Mesenchymal stem cell (in vitro differentiated cells and primary cell): ENCODE results near the gene HTR3E.
"Not testable (repeated sequence)": the region's sequence is repeated elsewhere in the genome, so short reads cannot be mapped to it uniquely, and the experiment has no call there.

Experiments
- DNase-seq: peaks from one replicate; pipeline ENCODE4 v3.0.0-alpha.2; 2013
- H2AFZ ChIP-seq: one replicate; pipeline ENCODE4 v1.6.1; 2013; ENCODE audit warnings: low read depth, mild to moderate bottlenecking, control low read depth, inconsistent platforms, low read length, moderate library complexity
- H2AK5ac ChIP-seq: 2 replicates; pipeline ENCODE4 v1.6.1; 2013; ENCODE audit warnings: low read length, moderate library complexity, mild to moderate bottlenecking, inconsistent platforms; ENCODE audit not compliant: severe bottlenecking
- H2BK120ac ChIP-seq: one replicate; pipeline ENCODE4 v1.6.1; 2013; ENCODE audit warnings: low read depth, mild to moderate bottlenecking, inconsistent platforms, low read length, moderate library complexity
- H2BK12ac ChIP-seq, 2 experiments: one replicate each; pipeline ENCODE4 v1.6.1; 2013; ENCODE audit warnings: inconsistent platforms in 2 of 2, low read length in 2 of 2, mild to moderate bottlenecking in 2 of 2, moderate library complexity in 2 of 2, control low read depth in 1 of 2
- H2BK15ac ChIP-seq: one replicate; pipeline ENCODE4 v1.6.1; 2013; ENCODE audit warnings: mild to moderate bottlenecking, low read depth, inconsistent platforms; ENCODE audit not compliant: poor library complexity, severe bottlenecking
- H2BK5ac ChIP-seq: 2 replicates; pipeline ENCODE4 v1.6.1; 2013; ENCODE audit warnings: low read depth, mild to moderate bottlenecking, low read length, control low read depth, inconsistent platforms; ENCODE audit not compliant: poor library complexity, severe bottlenecking
- H3K14ac ChIP-seq, 2 experiments: one replicate each; pipeline ENCODE4 v1.6.1; 2013; ENCODE audit warnings: inconsistent platforms in 2 of 2, low read length in 2 of 2, control low read depth in 1 of 2, mild to moderate bottlenecking in 1 of 2, moderate library complexity in 1 of 2
- H3K18ac ChIP-seq, 2 experiments: one replicate each; pipeline ENCODE4 v1.6.1; 2013; ENCODE audit warnings: inconsistent platforms in 2 of 2, low read length in 2 of 2, control low read depth in 1 of 2, low read depth in 1 of 2, mild to moderate bottlenecking in 1 of 2
- H3K23ac ChIP-seq, 2 experiments: one replicate each; pipeline ENCODE4 v1.6.1; 2013; ENCODE audit warnings: inconsistent platforms in 2 of 2, low read length in 2 of 2, mild to moderate bottlenecking in 2 of 2, moderate library complexity in 2 of 2, control low read depth in 1 of 2
- H3K27ac ChIP-seq: 2 replicates; pipeline ENCODE4 v1.5.1; 2013; ENCODE audit warnings: mild to moderate bottlenecking, moderate library complexity, low read length, control low read depth, inconsistent platforms; ENCODE audit not compliant: poor library complexity, severe bottlenecking
- H3K27me3 ChIP-seq, 2 experiments: 2 replicates each; pipeline versions ENCODE4 v1.6.1 to v1.7.0; 2013; ENCODE audit warnings: low read length in 2 of 2, mild to moderate bottlenecking in 2 of 2, moderate library complexity in 2 of 2, control low read depth in 1 of 2, inconsistent platforms in 1 of 2; ENCODE audit not compliant: control insufficient read depth in 1 of 2, insufficient read depth in 1 of 2
- H3K36me3 ChIP-seq, 2 experiments: 2 replicates each; pipeline versions ENCODE4 v1.6.1 to v1.7.0; 2013; ENCODE audit warnings: low read length in 2 of 2, control low read depth in 1 of 2, inconsistent platforms in 1 of 2, low read depth in 1 of 2, mild to moderate bottlenecking in 1 of 2; ENCODE audit not compliant: insufficient read depth in 2 of 2, control insufficient read depth in 1 of 2
- H3K4ac ChIP-seq, 2 experiments: one replicate each; pipeline ENCODE4 v1.6.1; 2013; ENCODE audit warnings: inconsistent platforms in 2 of 2, low read length in 2 of 2, mild to moderate bottlenecking in 2 of 2, moderate library complexity in 2 of 2, control low read depth in 1 of 2, low read depth in 1 of 2
- H3K4me1 ChIP-seq: 2 replicates; pipeline ENCODE4 v1.6.1; 2013; ENCODE audit warnings: low read depth, low read length, control low read depth; ENCODE audit not compliant: control insufficient read depth, insufficient read depth
- H3K4me2 ChIP-seq: 2 replicates; pipeline ENCODE4 v1.6.1; 2013; ENCODE audit warnings: low read length, mild to moderate bottlenecking, inconsistent platforms; ENCODE audit not compliant: poor library complexity, severe bottlenecking
- H3K4me3 ChIP-seq, 2 experiments: 2 replicates each; pipeline versions ENCODE4 v1.5.1 to v1.7.0; 2013; ENCODE audit warnings: low read length in 2 of 2, mild to moderate bottlenecking in 2 of 2, control low read depth in 1 of 2, low read depth in 1 of 2; ENCODE audit not compliant: insufficient read depth in 1 of 2
- H3K79me1 ChIP-seq: replicated peaks from 2 replicates; pipeline ENCODE4 v1.6.1; 2013; ENCODE audit warnings: mild to moderate bottlenecking, control low read depth, low read length, inconsistent platforms; ENCODE audit not compliant: poor library complexity, severe bottlenecking
- H3K9ac ChIP-seq: 2 replicates; pipeline ENCODE4 v1.7.0; 2013; ENCODE audit warnings: mild to moderate bottlenecking, low read length, moderate library complexity
- H3K9me3 ChIP-seq: 2 replicates; pipeline ENCODE4 v1.7.0; 2013; ENCODE audit warnings: mild to moderate bottlenecking, low read length; ENCODE audit not compliant: control insufficient read depth
- H4K8ac ChIP-seq: one replicate; pipeline ENCODE4 v1.6.1; 2013; ENCODE audit warnings: inconsistent platforms, mild to moderate bottlenecking, low read length, moderate library complexity
- H4K91ac ChIP-seq: one replicate; pipeline ENCODE4 v1.6.1; 2013; ENCODE audit warnings: mild to moderate bottlenecking, low read length, inconsistent platforms
- whole genome bisulfite sequencing: methylation state at CpG from one replicate; pipeline ENCODE4 v1.1.7; 2013; ENCODE audit warnings: mixed read lengths; 5-methylcytosine and 5-hydroxymethylcytosine counted together

HTR3E gene

DNA sequence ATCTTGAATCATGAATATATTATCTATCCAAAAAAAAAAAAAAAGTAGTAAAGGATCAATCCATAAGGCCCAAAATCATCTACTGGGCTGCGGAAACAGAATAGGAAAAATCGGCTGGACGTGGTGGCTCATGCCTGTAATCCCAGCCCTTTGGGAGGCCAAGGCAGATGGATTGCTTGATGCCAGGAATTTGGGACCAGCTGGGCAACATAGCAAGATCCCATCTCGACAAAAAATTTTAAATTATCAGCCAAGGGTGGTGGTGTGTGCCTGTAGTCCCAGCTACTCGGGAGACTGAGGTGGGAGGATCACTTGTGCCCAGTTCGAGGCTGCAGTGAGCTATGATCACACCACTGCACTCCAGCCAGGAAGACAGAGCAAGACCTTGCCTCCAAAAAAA lies 52.3 kb downstream of the HTR3E start:
- Histone ChIP-seq H3K9me3 (no peaks in the 10 kb centered on the region), H3K79me1 (peaks cover 8% of the 10 kb centered on the region)

DNA sequence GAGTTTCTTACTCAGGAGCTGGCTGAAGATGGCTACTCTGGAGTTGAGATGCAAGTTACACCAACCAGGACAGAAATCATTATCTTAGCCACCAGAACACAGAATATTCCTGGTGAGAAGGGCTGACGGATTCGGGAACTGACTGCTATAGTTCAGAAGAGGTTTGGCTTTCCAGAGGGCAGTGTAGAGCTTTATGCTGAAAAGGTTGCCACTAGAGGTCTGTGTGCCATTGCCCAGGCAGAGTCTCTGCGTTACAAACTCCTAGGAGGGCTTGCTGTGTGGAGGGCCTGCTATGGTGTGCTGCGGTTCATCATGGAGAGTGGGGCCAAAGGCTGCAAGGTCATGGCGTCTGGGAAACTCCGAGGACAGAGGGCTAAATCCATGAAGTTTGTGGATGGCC lies 52.9 kb downstream of the HTR3E start:
- H3K4me2 ChIP-seq, H2BK12ac ChIP-seq, H3K79me1 ChIP-seq, H3K4ac ChIP-seq, H2BK15ac ChIP-seq, H3K4me3 ChIP-seq, DNase-seq, H3K4me1 ChIP-seq, H3K23ac ChIP-seq, H2AFZ ChIP-seq, H3K27me3 ChIP-seq, H4K8ac ChIP-seq, H3K9ac ChIP-seq, H3K9me3 ChIP-seq, H4K91ac ChIP-seq, H2AK5ac ChIP-seq, H2BK5ac ChIP-seq, H3K27ac ChIP-seq, H2BK120ac ChIP-seq, H3K18ac ChIP-seq: not testable (repeated sequence)
- WGBS: 90% methylated on average over 6 of the region's 6 CpGs
- H3K14ac ChIP-seq: peak overlapping the region in 1 of 2 experiments; percentile 28
- H3K36me3 ChIP-seq: peaks cover 3 to 22% of the 10 kb centered on the region in 2 experiments

More for the DNA sequence above, 52.3 kb downstream of the HTR3E start:
- DNase-seq: no peak
- no peak overlapping the region for H3K23ac ChIP-seq
- no peak overlapping the region for H2AFZ ChIP-seq
- no peak overlapping the region for H3K4ac ChIP-seq
- no peak overlapping the region for H3K9ac ChIP-seq
- no peaks in the 10 kb centered on the region for H3K27me3 ChIP-seq
- peaks cover 9 to 28% of the 10 kb centered on the region in 2 experiments for H3K36me3 ChIP-seq
- H3K4me3 ChIP-seq: no peak overlapping the region
- peaks cover 7% of the 10 kb centered on the region for H3K4me1 ChIP-seq
- H3K27ac ChIP-seq: no peak overlapping the region
- no peak overlapping the region for H2BK5ac ChIP-seq
- no peak overlapping the region for H2BK15ac ChIP-seq
- H4K8ac ChIP-seq: no peak overlapping the region
- no peak overlapping the region for H4K91ac ChIP-seq
- no peak overlapping the region for H3K4me2 ChIP-seq
- H2AK5ac ChIP-seq: no peak overlapping the region
- H3K18ac ChIP-seq: no peak overlapping the region
- no peak overlapping the region for H2BK12ac ChIP-seq
- H3K14ac ChIP-seq: no peak overlapping the region
- 90% methylated on average over 6 of the region's 6 CpGs for WGBS
- H2BK120ac ChIP-seq: no peak overlapping the region

DNA sequence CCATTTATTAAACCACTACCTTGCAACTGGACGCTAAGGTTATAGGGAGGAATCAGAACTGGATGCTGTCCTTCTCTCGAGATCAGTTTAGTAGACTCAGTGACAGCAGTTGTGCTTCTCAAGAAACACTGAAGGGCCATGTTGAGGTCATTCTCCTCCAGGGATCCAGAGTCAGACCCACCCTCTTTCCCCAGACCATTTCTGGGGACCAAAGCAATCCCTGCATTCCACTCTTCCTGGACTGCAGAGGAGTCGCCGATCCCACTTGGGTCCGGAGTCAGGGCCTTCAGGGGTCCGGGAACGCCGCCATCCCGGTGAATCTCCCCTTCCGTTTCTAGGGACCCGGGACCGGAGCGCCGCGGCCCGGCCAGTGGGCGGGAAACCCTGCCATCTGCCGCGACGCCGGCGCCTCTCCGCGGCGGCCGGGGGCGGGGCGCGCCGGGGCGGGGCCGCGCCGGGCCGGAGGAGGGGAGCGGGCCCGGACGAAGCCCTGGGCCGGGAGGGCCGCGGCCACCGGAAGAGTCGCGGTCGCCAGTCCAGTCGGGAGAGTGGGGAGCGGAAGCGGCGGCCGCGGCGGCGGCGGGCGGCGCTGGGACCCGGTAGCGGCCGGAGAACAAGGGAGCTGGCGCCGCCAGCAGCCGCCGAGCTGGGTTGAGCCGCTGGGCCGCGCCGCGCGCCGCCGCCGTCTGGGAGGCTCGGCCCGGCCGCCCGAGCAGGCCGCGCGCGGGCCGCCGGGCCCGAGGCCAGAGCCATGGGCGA lies 58.2 kb downstream of the HTR3E start, which contains the start of gene DVL3:
Gene DVL3 (plus strand): TSS at position 493 of the 759 bp plus-strand sequence. CDS start 259 bp downstream, at position 752.
- peak within 1 kb of the TSS; percentile 100 for H2BK15ac ChIP-seq
- H3K4me1 ChIP-seq: peaks cover 10% of the 10 kb centered on the region
- peak; percentile 64 for DNase-seq
- peak within 1 kb of the TSS; percentile 92 to 99 for H3K18ac ChIP-seq
- H3K4ac ChIP-seq: peak within 1 kb of the TSS; percentile 95 to 99
- H2AFZ ChIP-seq: no peak within 1 kb of the TSS
- H4K91ac ChIP-seq: peak within 1 kb of the TSS; percentile 96
- H3K27me3 ChIP-seq: no peaks in the 10 kb centered on the region
- peak within 1 kb of the TSS; percentile 62 to 94 for H3K14ac ChIP-seq
- H3K9ac ChIP-seq: peak within 1 kb of the TSS; percentile 97
- peak within 1 kb of the TSS; percentile 81 for H2BK5ac ChIP-seq
- H3K36me3 ChIP-seq: no peaks in the 10 kb centered on the region
- H3K27ac ChIP-seq: peak within 1 kb of the TSS; percentile 76
- no peaks in the 10 kb centered on the region for H3K9me3 ChIP-seq
- WGBS: under 1% methylated on average over 58 of the region's 84 CpGs
- peak within 1 kb of the TSS; percentile 41 for H2AK5ac ChIP-seq
- H3K4me3 ChIP-seq: peak within 1 kb of the TSS; percentile 83 to 88
- peak within 1 kb of the TSS; percentile 89 for H3K4me2 ChIP-seq
- peaks cover 3% of the 10 kb centered on the region for H3K79me1 ChIP-seq
- H2BK120ac ChIP-seq: peak within 1 kb of the TSS; percentile 71
- H4K8ac ChIP-seq: peak within 1 kb of the TSS; percentile 91
- peak within 1 kb of the TSS in 1 of 2 experiments; percentile 71 for H2BK12ac ChIP-seq
- peak within 1 kb of the TSS; percentile 90 to 99 for H3K23ac ChIP-seq
